ENCODE measurements around the gene HSD17B3. TPM values are rescaled to one million over a fixed set of nuclear protein-coding genes. Genes with fewer than 3 reads are reported as not detected.
A peak's percentile ranks its signal among the peaks of the same experiment; 100 is the strongest.

Gene HSD17B3
- total and polyA plus RNA-seq, 2 of the 13 experiments (the other 11 are each of a cell fraction or from before 2014, with no cell fraction given): 0.12 TPM; not detected in 1

- ATAC-seq (no peak), DNase-seq (ENCODE audit: low spot score) (no peak), FAIRE-seq (no peak)
- Histone ChIP-seq H3K36me3 (replicated peaks in 1 of 2; ENCODE audit: control insufficient read depth in 1 of 2, insufficient read depth in 2 of 2, low read length in 2 of 2) (peaks cover 6 to 18% of the 10 kb centered on the region in 2 experiments), H3K4me1 (ENCODE audit: insufficient read depth, low read length) (peaks cover 81% of the 10 kb centered on the region), H2AFZ (ENCODE audit: low read length) (no peak overlapping the region), H3K9ac (ENCODE audit: insufficient read depth, low read depth, low read length) (no peak overlapping the region), H3K27me3 (ENCODE audit: control insufficient read depth in 1 of 2, insufficient read depth in 2 of 2, low read length in 2 of 2) (no peaks in the 10 kb centered on the region), H3K4me2 (ENCODE audit: low read depth, low read length) (no peak overlapping the region), H3K9me3 (ENCODE audit: low read length) (no peaks in the 10 kb centered on the region), H3K27ac (ENCODE audit: extremely low read length, insufficient read depth, low read length) (peak overlapping the region; percentile 31), H3K4me3 (replicated peaks in 1 of 3; ENCODE audit: insufficient read depth in 1 of 3, low read depth in 2 of 3, low read length in 3 of 3) (no peak overlapping the region), H3K79me2 (ENCODE audit: insufficient read depth, low read length) (no peaks in the 10 kb centered on the region), H4K20me1 (ENCODE audit: insufficient read depth, low read length) (no peaks in the 10 kb centered on the region)
- BruUV-seq (replicated peaks): no TSS peak
- in situ Hi-C loops (cut with HindIII; ENCODE audit: extremely low pct_ligation_motif_present, low pct_unique_long_range_greater_than_20kb) (loop anchor here (5.0 to 25.0 kb wide), 2 partner anchors 75 to 320 kb away; partner anchors contain the start of genes PRXL2C and ZNF367), intact Hi-C loops (cut with micrococcal nuclease; ENCODE audit: unreplicated experiment) (loop anchor here (5.0 kb wide), 1 partner anchor 75 kb away; the partner anchor contains the start of gene ZNF367)
- ChIA-PET POLR2A (interaction anchor here (1.6 kb wide), 1 partner anchor 40 kb away, joined by 6 read pairs; no protein-coding TSS in a partner anchor), CTCF (ENCODE audit: low intra/inter-chr PET ratio, low total read pairs) (no interaction called here)
- WGBS (ENCODE audit: low lambda C conversion rate): 98% methylated on average over 17 of the region's 20 CpGs
- TF ChIP-seq ZNF737 (CRISPR knock-in tag; IDR thresholded peaks at IDR 0.05; ENCODE audit: borderline replicate concordance) (no peak), AGO2 (optimal IDR thresholded peaks at IDR 0.05; ENCODE audit: low read depth, low read length) (peak; percentile 30)
These were observed 40.7 kb upstream of the HSD17B3 start for GRCh38 chr9:96342571-96343245.

DNA sequence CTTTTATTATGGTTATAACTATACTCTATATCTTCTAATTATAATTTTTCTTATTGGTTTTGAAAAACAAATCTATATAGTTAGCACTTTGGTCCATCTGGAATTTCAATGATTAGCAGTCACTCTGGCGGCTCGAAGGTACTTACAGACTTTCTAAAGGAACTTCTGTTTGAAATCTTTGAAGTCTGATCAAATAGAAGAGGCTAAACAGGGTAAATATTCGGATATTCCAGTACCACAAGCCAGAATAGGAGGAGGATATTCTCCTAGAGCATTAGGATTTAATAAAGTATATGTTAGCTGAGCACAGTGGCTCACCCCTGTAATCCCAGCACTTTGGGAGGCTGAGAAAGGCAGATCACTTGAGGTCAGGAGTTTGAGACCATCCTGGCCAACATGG lies 38.7 kb upstream of the HSD17B3 start:
- in situ Hi-C loops (cut with HindIII; ENCODE audit: extremely low pct_ligation_motif_present, low pct_unique_long_range_greater_than_20kb): loop anchor here (5.0 to 25.0 kb wide), 2 partner anchors 77 to 322 kb away; partner anchors contain the start of genes PRXL2C and ZNF367
- TF ChIP-seq EP300 (IDR thresholded peaks at IDR 0.05; ENCODE audit: low read depth in 2 of 2, low read length in 2 of 2) (peak in 1 of 2 experiments; percentile 30; a peak in 1 of 4 replicates), EP300 (CRISPR knock-in tag; IDR thresholded peaks at IDR 0.05; ENCODE audit: borderline replicate concordance) (no peak)
- TF ChIP-seq, protein P1, sequence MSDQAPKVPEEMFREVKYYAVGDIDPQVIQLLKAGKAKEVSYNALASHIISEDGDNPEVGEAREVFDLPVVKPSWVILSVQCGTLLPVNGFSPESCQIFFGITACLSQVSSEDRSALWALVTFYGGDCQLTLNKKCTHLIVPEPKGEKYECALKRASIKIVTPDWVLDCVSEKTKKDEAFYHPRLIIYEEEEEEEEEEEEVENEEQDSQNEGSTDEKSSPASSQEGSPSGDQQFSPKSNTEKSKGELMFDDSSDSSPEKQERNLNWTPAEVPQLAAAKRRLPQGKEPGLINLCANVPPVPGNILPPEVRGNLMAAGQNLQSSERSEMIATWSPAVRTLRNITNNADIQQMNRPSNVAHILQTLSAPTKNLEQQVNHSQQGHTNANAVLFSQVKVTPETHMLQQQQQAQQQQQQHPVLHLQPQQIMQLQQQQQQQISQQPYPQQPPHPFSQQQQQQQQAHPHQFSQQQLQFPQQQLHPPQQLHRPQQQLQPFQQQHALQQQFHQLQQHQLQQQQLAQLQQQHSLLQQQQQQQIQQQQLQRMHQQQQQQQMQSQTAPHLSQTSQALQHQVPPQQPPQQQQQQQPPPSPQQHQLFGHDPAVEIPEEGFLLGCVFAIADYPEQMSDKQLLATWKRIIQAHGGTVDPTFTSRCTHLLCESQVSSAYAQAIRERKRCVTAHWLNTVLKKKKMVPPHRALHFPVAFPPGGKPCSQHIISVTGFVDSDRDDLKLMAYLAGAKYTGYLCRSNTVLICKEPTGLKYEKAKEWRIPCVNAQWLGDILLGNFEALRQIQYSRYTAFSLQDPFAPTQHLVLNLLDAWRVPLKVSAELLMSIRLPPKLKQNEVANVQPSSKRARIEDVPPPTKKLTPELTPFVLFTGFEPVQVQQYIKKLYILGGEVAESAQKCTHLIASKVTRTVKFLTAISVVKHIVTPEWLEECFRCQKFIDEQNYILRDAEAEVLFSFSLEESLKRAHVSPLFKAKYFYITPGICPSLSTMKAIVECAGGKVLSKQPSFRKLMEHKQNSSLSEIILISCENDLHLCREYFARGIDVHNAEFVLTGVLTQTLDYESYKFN (CRISPR knock-in tag; conservative IDR thresholded peaks at IDR 0.05): peak; percentile 27; the same call in 1 of the 2 replicates

More for the DNA sequence above, 38.7 kb upstream of the HSD17B3 start:
- DNase-seq (ENCODE audit: low spot score): peak; percentile 36
- no peaks in the 10 kb centered on the region for H3K79me2 ChIP-seq (ENCODE audit: insufficient read depth, low read length)
- FAIRE-seq: no peak
- peak overlapping the region; percentile 97 for H3K27ac ChIP-seq (ENCODE audit: extremely low read length, insufficient read depth, low read length)
- intact Hi-C loops (cut with micrococcal nuclease; ENCODE audit: unreplicated experiment): loop anchor here (5.0 kb wide), 1 partner anchor 77 kb away; the partner anchor contains the start of gene ZNF367
- peaks cover 85% of the 10 kb centered on the region for H3K4me1 ChIP-seq (ENCODE audit: insufficient read depth, low read length)
- no peak overlapping the region for H2AFZ ChIP-seq (ENCODE audit: low read length)
- H4K20me1 ChIP-seq (ENCODE audit: insufficient read depth, low read length): no peaks in the 10 kb centered on the region
- H3K4me3 ChIP-seq (replicated peaks in 1 of 3; ENCODE audit: insufficient read depth in 1 of 3, low read depth in 2 of 3, low read length in 3 of 3): no peak overlapping the region
- H3K4me2 ChIP-seq (ENCODE audit: low read depth, low read length): peak overlapping the region; percentile 31; the same call in 1 of the 2 replicates
- CTCF ChIA-PET (ENCODE audit: low intra/inter-chr PET ratio, low total read pairs): no interaction called here
- POLR2A ChIA-PET: interaction anchor here (1.5 kb wide), 1 partner anchor 151 kb away, joined by 3 read pairs; no protein-coding TSS in a partner anchor
- no peak for ATAC-seq
- no TSS peak for BruUV-seq (replicated peaks)
- H3K27me3 ChIP-seq (ENCODE audit: control insufficient read depth in 1 of 2, insufficient read depth in 2 of 2, low read length in 2 of 2): no peaks in the 10 kb centered on the region
- no peaks in the 10 kb centered on the region for H3K9me3 ChIP-seq (ENCODE audit: low read length)
- H3K9ac ChIP-seq (ENCODE audit: insufficient read depth, low read depth, low read length): 0 out of 2 replicates have a peak overlapping the region, but pooled peaks have one; percentile 42
- WGBS (ENCODE audit: low lambda C conversion rate): 32% methylated on average over 3 of the region's 3 CpGs
- peaks cover 6 to 22% of the 10 kb centered on the region in 2 experiments; a peak in 4 of 5 replicates for H3K36me3 ChIP-seq (replicated peaks in 1 of 2; ENCODE audit: control insufficient read depth in 1 of 2, insufficient read depth in 2 of 2, low read length in 2 of 2)

All from HepG2 (cell line).